NOMO-1 (cell line): ENCODE results near the gene NAGK.
"Not testable (repeated sequence)": the region's sequence is repeated elsewhere in the genome, so short reads cannot be mapped to it uniquely, and the experiment has no call there.

Experiments used
- DNase-seq, 2 experiments: peaks; one replicate each; lab custom pipeline; 2025; ENCODE audit not compliant: unreplicated experiment in 2 of 2; lab: John Stamatoyannopoulos, UW

Gene NAGK

GRCh38 chr2:71067567-71068217 is 756 bp upstream of the NAGK start:
- no peak for DNase-seq

- DNase-seq = no peak
Measured at GRCh38 chr2:71069376-71069775, 928 bp downstream of the NAGK start.

- peak; percentile 22 to 63 for DNase-seq
Measured at GRCh38 chr2:71070294-71071093, 2.0 kb downstream of the NAGK start.

- DNase-seq = peak; percentile 80 to 95
Measured at GRCh38 chr2:71071681-71072398, 3.4 kb downstream of the NAGK start.

- no peak for DNase-seq
Measured at GRCh38 chr2:71072492-71072891, 4.0 kb downstream of the NAGK start.

- no peak for DNase-seq
Measured at GRCh38 chr2:71073475-71073874, 5.0 kb downstream of the NAGK start.

- no peak for DNase-seq
Measured at GRCh38 chr2:71074893-71075395, 6.5 kb downstream of the NAGK start.

- no peak for DNase-seq
Measured at GRCh38 chr2:71078624-71079023, 10.2 kb downstream of the NAGK start.

GRCh38 chr2:71082402-71083252 is 14.2 kb downstream of the NAGK start:
- DNase-seq = peak; percentile 56 to 59

GRCh38 chr2:71083297-71083696 is 14.8 kb downstream of the NAGK start:
- not testable (repeated sequence) for DNase-seq

- DNase-seq = not testable (repeated sequence)
Measured at GRCh38 chr2:71083752-71084312, 15.4 kb downstream of the NAGK start.

- not testable (repeated sequence) for DNase-seq
Measured at GRCh38 chr2:71085325-71086003, 17.0 kb downstream of the NAGK start.

GRCh38 chr2:71089475-71089874 is 21.0 kb downstream of the NAGK start:
- DNase-seq = not testable (repeated sequence)

- DNase-seq = not testable (repeated sequence)
Measured at GRCh38 chr2:71091808-71092207, 23.4 kb downstream of the NAGK start.

- DNase-seq = not testable (repeated sequence)
Measured at GRCh38 chr2:71092491-71093260, 24.2 kb downstream of the NAGK start.

- peak; percentile 19 to 54 for DNase-seq
Measured at GRCh38 chr2:71100195-71100964, 31.9 kb downstream of the NAGK start.

GRCh38 chr2:71101656-71102055 is 33.2 kb downstream of the NAGK start:
- peak in 1 of 2 experiments; percentile 16 for DNase-seq
